ENCODE data around the gene ZNF329. TPM values are rescaled to one million over a fixed set of nuclear protein-coding genes. Genes with fewer than 3 reads are reported as not detected.

Gene ZNF329
- total RNA-seq, 2 donors from 2014 or later = 3.9 to 5.9 TPM

DNA sequence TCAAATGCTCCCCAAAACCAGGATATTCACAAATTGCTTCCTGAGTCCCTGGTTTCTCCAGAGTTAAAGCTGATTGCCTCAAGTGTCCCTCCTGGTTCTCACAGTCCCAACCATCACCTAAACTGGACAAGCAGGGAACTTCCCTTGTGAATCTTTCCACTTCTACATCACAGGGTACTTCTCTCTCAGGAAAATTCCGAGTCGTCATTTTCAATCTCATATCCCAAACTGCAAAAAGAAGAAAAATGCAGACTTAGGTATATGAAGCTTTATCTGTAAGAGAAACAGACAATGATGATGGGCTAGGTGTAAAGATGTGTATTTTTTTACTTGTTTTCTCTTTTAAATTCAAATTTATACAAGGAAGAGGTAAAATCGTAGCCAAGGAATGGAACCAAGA lies 21.3 kb downstream of the ZNF329 start:
- H3K36me3 ChIP-seq = peaks cover 10% of the 10 kb centered on the region
- peaks cover 34% of the 10 kb centered on the region for H3K9me3 ChIP-seq
- H3K9ac ChIP-seq (ENCODE audit: low read depth in 2 of 2, low read length in 2 of 2) = no peak overlapping the region
- no peak overlapping the region for H3K4me3 ChIP-seq
- no peak overlapping the region for H3K27ac ChIP-seq
- no peak for DNase-seq
- intact Hi-C loops (cut with DNase I) = no loop called here
- TF ChIP-seq, protein P1, sequence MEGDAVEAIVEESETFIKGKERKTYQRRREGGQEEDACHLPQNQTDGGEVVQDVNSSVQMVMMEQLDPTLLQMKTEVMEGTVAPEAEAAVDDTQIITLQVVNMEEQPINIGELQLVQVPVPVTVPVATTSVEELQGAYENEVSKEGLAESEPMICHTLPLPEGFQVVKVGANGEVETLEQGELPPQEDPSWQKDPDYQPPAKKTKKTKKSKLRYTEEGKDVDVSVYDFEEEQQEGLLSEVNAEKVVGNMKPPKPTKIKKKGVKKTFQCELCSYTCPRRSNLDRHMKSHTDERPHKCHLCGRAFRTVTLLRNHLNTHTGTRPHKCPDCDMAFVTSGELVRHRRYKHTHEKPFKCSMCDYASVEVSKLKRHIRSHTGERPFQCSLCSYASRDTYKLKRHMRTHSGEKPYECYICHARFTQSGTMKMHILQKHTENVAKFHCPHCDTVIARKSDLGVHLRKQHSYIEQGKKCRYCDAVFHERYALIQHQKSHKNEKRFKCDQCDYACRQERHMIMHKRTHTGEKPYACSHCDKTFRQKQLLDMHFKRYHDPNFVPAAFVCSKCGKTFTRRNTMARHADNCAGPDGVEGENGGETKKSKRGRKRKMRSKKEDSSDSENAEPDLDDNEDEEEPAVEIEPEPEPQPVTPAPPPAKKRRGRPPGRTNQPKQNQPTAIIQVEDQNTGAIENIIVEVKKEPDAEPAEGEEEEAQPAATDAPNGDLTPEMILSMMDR (IDR thresholded peaks at IDR 0.05) = no peak
- no peaks in the 10 kb centered on the region for H3K4me1 ChIP-seq
- no peaks in the 10 kb centered on the region for H3K27me3 ChIP-seq

DNA sequence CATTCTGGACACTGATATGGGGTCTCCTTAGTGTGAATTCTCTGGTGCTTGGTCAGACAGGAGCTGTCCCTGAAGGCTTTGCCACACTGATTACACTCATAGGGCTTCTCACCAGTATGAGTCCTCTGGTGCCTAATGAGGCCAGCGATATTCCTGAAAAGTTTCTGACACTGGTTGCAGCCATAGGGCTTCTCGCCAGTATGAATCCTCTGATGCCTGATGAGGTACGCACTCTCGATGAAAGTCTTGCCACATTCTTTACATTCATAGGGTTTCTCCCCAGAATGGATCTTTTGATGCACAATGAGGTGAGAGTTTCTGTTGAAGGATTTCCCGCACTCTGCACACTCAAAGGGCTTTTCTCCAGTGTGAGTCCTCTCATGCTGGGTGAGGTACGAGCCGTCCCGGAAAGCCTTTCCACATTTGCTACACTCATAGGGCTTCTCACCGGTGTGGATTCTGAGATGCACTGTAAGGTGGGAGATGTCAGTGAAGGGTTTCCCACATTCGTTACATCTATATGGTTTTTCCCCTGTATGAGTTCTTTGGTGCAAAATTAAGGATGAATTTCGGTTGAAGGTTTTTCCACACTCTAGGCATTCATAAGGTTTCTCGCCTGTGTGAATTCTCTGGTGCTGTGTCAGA lies 22.4 kb downstream of the ZNF329 start:
- peaks cover 10% of the 10 kb centered on the region for H3K36me3 ChIP-seq
- TF ChIP-seq, protein P1 (IDR thresholded peaks at IDR 0.05) = no peak
- intact Hi-C loops (cut with DNase I) = no loop called here
- H3K27ac ChIP-seq = no peak overlapping the region
- no peak overlapping the region for H3K9ac ChIP-seq (ENCODE audit: low read depth in 2 of 2, low read length in 2 of 2)
- no peaks in the 10 kb centered on the region for H3K4me1 ChIP-seq
- H3K4me3 ChIP-seq = no peak overlapping the region
- DNase-seq = no peak
- no peaks in the 10 kb centered on the region for H3K27me3 ChIP-seq
- peaks cover 34% of the 10 kb centered on the region for H3K9me3 ChIP-seq

GRCh38 chr19:58123354-58123753 lies 27.2 kb downstream of the ZNF329 start:
- Histone ChIP-seq H3K4me3 (no peak overlapping the region), H3K4me1 (no peaks in the 10 kb centered on the region), H3K27me3 (no peaks in the 10 kb centered on the region), H3K27ac (no peak overlapping the region), H3K9ac (ENCODE audit: low read depth in 2 of 2, low read length in 2 of 2) (no peak overlapping the region), H3K36me3 (no peaks in the 10 kb centered on the region), H3K9me3 (peaks cover 27% of the 10 kb centered on the region)
- TF ChIP-seq, protein P1 (IDR thresholded peaks at IDR 0.05) = no peak
- intact Hi-C loops (cut with DNase I) = no loop called here
- DNase-seq = no peak

DNA sequence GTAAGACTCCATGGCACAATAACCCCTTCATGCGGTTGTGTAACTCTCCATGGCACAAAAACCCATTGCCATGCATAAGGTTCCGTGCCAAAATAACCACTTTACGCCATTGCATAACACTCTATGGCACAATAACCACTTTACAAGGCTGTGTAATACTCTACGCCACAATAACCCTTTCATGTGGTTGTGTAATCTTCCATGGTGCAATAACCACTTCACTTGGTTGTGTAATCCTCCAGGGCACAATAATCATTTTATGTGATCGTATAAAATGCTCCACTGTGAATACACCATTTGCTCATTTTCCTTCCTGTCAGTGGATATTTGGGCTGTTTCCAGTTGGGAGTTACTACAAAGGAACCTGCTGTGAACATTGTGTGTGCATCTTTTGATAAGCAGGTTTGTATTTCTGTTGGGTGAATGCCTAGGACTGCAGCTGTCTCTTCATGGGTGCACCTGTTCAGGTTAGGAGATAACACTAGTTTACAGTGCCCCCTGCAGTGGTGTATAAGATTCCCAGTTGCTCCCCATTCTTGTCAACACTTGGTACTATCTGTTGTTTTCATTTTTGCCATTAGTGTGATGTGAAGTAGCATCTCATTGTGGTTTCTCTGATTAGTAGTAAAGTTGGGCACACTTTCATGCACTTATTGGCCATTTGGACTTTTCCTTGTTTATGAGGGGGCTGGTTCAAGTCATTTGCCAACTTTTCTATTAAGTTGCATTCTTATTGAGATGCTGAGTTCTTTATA lies 31.4 kb downstream of the ZNF329 start:
- TF ChIP-seq, protein P1 (IDR thresholded peaks at IDR 0.05) = no peak
- Histone ChIP-seq H3K4me1 (no peaks in the 10 kb centered on the region), H3K9me3 (peaks cover 2% of the 10 kb centered on the region), H3K36me3 (no peaks in the 10 kb centered on the region), H3K9ac (ENCODE audit: low read depth in 2 of 2, low read length in 2 of 2) (no peak overlapping the region), H3K27ac (no peak overlapping the region), H3K27me3 (no peaks in the 10 kb centered on the region), H3K4me3 (no peak overlapping the region)
- no peak for DNase-seq
- intact Hi-C loops (cut with DNase I) = no loop called here

GRCh38 chr19:58117841-58118575 lies 32.6 kb downstream of the ZNF329 start:
- no peaks in the 10 kb centered on the region for H3K4me1 ChIP-seq
- no peaks in the 10 kb centered on the region for H3K27me3 ChIP-seq
- intact Hi-C loops (cut with DNase I) = no loop called here
- peaks cover 3% of the 10 kb centered on the region for H3K9me3 ChIP-seq
- H3K27ac ChIP-seq = no peak overlapping the region
- TF ChIP-seq, protein P1 (IDR thresholded peaks at IDR 0.05) = no peak
- H3K9ac ChIP-seq (ENCODE audit: low read depth in 2 of 2, low read length in 2 of 2) = no peak overlapping the region
- no peaks in the 10 kb centered on the region for H3K36me3 ChIP-seq
- DNase-seq = no peak
- H3K4me3 ChIP-seq = no peak overlapping the region

Measured in colonic mucosa (tissue), 4 donors.